ENCODE measurements around the gene AIFM2. TPM values are rescaled to one million over a fixed set of nuclear protein-coding genes. Genes with fewer than 3 reads are reported as not detected.

The AIFM2 gene
- total and polyA plus RNA-seq, 2 of the 13 experiments (the other 11 are each of a cell fraction or from before 2014, with no cell fraction given): 20.3 to 29.5 TPM

DNA sequence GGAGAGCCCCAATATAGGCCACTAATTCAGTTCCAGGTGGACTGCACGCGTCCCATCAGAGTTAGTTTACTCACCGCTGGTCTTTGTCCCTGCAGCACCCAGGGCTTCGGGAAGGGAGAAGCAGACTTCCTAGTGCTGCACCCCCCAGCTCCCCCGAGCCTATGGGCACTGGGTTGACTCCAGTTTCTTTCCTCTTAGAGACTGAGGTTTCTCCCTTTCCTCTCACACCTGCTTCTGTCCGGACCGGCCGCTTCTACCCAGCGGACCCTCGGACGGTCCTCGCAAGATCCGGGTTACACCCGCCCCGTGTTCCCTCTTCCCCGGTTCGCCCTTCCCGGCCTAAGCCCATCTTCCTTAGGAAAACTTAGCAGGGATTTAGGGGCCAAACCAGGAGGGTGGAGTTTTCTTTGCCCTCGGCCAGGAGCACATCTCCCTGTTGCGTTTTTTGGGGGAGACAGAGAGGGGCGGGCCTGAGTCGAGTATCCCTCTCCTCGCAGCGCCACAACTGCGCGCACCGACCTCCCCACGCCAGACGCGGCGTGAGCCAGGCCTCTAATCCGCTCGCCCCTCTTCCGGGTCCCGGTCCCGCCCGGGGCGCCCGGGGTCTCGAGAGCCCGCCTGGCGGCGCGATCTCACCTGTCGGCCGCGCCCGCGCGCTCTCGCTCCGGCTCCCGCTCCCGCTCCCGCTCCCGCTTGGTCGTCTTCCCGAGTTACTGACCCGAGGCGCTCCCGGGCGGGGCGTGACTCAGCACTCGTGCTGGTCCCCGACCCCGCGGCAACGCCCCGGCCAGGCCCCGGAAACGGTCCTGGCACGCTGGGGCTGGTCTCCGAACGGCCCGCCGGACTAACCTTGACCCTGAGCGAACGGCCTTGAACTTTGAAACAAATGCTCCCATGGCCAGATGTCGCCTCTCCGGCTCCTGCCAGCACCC, at the start of gene AIFM2 (continued):
- no peak for TF ChIP-seq PREB (CRISPR knock-in tag; IDR thresholded peaks at IDR 0.05)
- TF ChIP-seq KLF9 (CRISPR knock-in tag; IDR thresholded peaks at IDR 0.05; ENCODE audit: low read depth): no peak
- TF ChIP-seq MED1 (CRISPR knock-in tag; IDR thresholded peaks at IDR 0.05): peak; percentile 94
- no peak for TF ChIP-seq AGO1 (IDR thresholded peaks at IDR 0.05; ENCODE audit: low read depth, low read length, poor library complexity, severe bottlenecking)
- TF ChIP-seq HCFC1 (IDR thresholded peaks at IDR 0.05; ENCODE audit: low read depth, low read length): no peak
- no peak for TF ChIP-seq PRMT3 (CRISPR knock-in tag; IDR thresholded peaks at IDR 0.05; ENCODE audit: borderline replicate concordance, low read depth)
- TF ChIP-seq ZMYM2 (CRISPR knock-in tag; IDR thresholded peaks at IDR 0.05): peak; percentile 80
- TF ChIP-seq MTA3 (CRISPR knock-in tag; IDR thresholded peaks at IDR 0.05): no peak
- no peak for TF ChIP-seq ZNF17 (CRISPR knock-in tag; IDR thresholded peaks at IDR 0.05)
- TF ChIP-seq ZBED4 (CRISPR knock-in tag; IDR thresholded peaks at IDR 0.05; ENCODE audit: borderline replicate concordance): peak; percentile 68; the same call in 1 of the 2 replicates
- no peak for TF ChIP-seq ZNF225 (CRISPR knock-in tag; IDR thresholded peaks at IDR 0.05)
- TF ChIP-seq IRF2 (CRISPR knock-in tag; IDR thresholded peaks at IDR 0.05): peak; percentile 90
- TF ChIP-seq ZNF12 (CRISPR knock-in tag; IDR thresholded peaks at IDR 0.05): no peak
- TF ChIP-seq HDAC6 (IDR thresholded peaks at IDR 0.05; ENCODE audit: low read depth, low read length): no peak
- peak; percentile 69; the same call in 1 of the 2 replicates for TF ChIP-seq ETV6 (CRISPR knock-in tag; conservative IDR thresholded peaks at IDR 0.05)
- peak; percentile 7; the same call in 1 of the 2 replicates for TF ChIP-seq ZNF362 (CRISPR knock-in tag; IDR thresholded peaks at IDR 0.05; ENCODE audit: borderline replicate concordance)
- TF ChIP-seq RBAK (CRISPR knock-in tag; IDR thresholded peaks at IDR 0.05): no peak
- no peak for TF ChIP-seq ZNF34 (CRISPR knock-in tag; IDR thresholded peaks at IDR 0.05; ENCODE audit: borderline replicate concordance)
- peak; percentile 88 for TF ChIP-seq PITX1 (CRISPR knock-in tag; IDR thresholded peaks at IDR 0.05)
- TF ChIP-seq BHLHE40 (IDR thresholded peaks at IDR 0.05; ENCODE audit: low read length): peak; percentile 83
- no peak for TF ChIP-seq ZUFSP (CRISPR knock-in tag; IDR thresholded peaks at IDR 0.05; ENCODE audit: borderline replicate concordance)
- peak; percentile 55; the same call in 1 of the 2 replicates for TF ChIP-seq MXD4 (CRISPR knock-in tag; IDR thresholded peaks at IDR 0.05)

Measured in HepG2 (cell line).